ENCODE results near the gene CARTPT. TPM values are rescaled to one million over a fixed set of nuclear protein-coding genes. Genes with fewer than 3 reads are reported as not detected.

CARTPT gene
- total and polyA plus RNA-seq, 10 of the 15 experiments (the other 5 are each of a cell fraction or from before 2014, with no cell fraction given), result not detected

DNA sequence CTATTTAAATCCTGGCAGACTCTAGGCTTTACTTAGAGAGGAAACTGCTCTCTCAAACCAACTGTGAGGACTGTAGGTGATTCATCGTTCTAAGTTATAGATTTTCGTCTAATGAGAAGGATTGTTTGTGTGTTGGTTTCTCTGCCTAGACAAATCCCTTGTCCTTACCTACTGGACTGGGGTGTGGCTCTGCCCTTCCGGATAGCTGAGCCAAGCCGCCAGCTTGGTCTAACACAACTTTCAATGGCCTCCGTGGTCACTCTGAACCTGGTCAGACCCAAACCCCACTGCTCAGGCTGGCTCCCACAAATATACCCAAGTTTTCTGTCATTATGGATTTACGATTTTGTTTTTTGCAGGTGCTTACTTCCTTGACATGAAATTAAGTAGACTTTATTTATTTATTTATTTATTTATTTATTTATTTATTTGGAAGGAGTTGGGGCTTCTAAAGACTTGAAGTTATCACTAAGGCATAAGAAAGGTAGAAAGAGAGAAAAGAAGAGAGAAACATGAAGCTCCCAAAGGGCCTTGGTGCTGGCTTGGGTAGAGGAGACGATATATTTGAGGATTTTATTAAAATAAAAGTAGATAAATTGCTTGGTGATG, 19.0 kb downstream of the CARTPT start:
- no peak for FAIRE-seq
- no peaks in the 10 kb centered on the region for H3K79me2 ChIP-seq (ENCODE audit: control insufficient read depth, insufficient read depth, low read length)
- no peak overlapping the region for H3K4me2 ChIP-seq (ENCODE audit: control insufficient read depth, insufficient read depth)
- H3K27me3 ChIP-seq (replicated peaks in 1 of 2; ENCODE audit: control insufficient read depth in 2 of 2, insufficient read depth in 2 of 2, low read length in 1 of 2), result no peaks in the 10 kb centered on the region
- in situ Hi-C loops (cut with MboI) (no loop called here), intact Hi-C loops (cut with micrococcal nuclease; ENCODE audit: unreplicated experiment) (no loop called here)
- ATAC-seq, result no peak
- H2AFZ ChIP-seq (ENCODE audit: control insufficient read depth, low read depth, low read length), result no peak overlapping the region
- POLR2A ChIA-PET, result interaction anchor here (0.6 kb wide), 1 partner anchor 293 kb away, joined by 3 read pairs; no protein-coding TSS in a partner anchor
- no peak for TF ChIP-seq FOXM1 (IDR thresholded peaks at IDR 0.05; ENCODE audit: low read depth, low read length)
- TF ChIP-seq RBBP5 (conservative IDR thresholded peaks at IDR 0.05), result no peak
- no peak for TF ChIP-seq NR2C1 (IDR thresholded peaks at IDR 0.05)
- no peak for TF ChIP-seq CHD4 (IDR thresholded peaks at IDR 0.05)
- no peak for TF ChIP-seq TARDBP (IDR thresholded peaks at IDR 0.05; ENCODE audit: borderline replicate concordance)
- no peak for TF ChIP-seq IKZF1 (conservative IDR thresholded peaks at IDR 0.05)
- TF ChIP-seq PAX5 (IDR thresholded peaks at IDR 0.05; ENCODE audit: borderline replicate concordance, low read depth, low read length), result no peak
- no peak for TF ChIP-seq RAD51 (IDR thresholded peaks at IDR 0.05)
- TF ChIP-seq, protein P1, sequence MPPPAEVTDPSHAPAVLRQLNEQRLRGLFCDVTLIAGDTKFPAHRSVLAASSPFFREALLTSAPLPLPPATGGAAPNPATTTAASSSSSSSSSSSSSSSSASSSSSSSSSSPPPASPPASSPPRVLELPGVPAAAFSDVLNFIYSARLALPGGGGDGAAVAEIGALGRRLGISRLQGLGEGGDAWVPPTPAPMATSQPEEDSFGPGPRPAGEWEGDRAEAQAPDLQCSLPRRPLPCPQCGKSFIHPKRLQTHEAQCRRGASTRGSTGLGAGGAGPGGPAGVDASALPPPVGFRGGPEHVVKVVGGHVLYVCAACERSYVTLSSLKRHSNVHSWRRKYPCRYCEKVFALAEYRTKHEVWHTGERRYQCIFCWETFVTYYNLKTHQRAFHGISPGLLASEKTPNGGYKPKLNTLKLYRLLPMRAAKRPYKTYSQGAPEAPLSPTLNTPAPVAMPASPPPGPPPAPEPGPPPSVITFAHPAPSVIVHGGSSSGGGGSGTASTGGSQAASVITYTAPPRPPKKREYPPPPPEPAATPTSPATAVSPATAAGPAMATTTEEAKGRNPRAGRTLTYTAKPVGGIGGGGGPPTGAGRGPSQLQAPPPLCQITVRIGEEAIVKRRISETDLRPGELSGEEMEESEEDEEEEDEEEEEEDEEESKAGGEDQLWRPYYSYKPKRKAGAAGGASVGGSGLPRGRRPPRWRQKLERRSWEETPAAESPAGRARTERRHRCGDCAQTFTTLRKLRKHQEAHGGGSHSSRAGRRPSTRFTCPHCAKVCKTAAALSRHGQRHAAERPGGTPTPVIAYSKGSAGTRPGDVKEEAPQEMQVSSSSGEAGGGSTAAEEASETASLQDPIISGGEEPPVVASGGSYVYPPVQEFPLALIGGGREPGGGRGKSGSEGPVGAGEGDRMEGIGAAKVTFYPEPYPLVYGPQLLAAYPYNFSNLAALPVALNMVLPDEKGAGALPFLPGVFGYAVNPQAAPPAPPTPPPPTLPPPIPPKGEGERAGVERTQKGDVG (CRISPR knock-in tag; IDR thresholded peaks at IDR 0.05), result no peak
- no peak for TF ChIP-seq SMARCA5 (IDR thresholded peaks at IDR 0.05)
- no peak for TF ChIP-seq SUPT20H (IDR thresholded peaks at IDR 0.05; ENCODE audit: borderline replicate concordance, control insufficient read depth, low read depth, low read length)
- TF ChIP-seq, protein P2, sequence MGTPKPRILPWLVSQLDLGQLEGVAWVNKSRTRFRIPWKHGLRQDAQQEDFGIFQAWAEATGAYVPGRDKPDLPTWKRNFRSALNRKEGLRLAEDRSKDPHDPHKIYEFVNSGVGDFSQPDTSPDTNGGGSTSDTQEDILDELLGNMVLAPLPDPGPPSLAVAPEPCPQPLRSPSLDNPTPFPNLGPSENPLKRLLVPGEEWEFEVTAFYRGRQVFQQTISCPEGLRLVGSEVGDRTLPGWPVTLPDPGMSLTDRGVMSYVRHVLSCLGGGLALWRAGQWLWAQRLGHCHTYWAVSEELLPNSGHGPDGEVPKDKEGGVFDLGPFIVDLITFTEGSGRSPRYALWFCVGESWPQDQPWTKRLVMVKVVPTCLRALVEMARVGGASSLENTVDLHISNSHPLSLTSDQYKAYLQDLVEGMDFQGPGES (IDR thresholded peaks at IDR 0.05), result no peak
- TF ChIP-seq MTA3 (IDR thresholded peaks at IDR 0.05; ENCODE audit: borderline replicate concordance, low read length), result no peak
- SMC1A ChIA-PET (ENCODE audit: uncharacterized antibody, unreplicated experiment), result no interaction called here
- H3K4me1 ChIP-seq (ENCODE audit: control insufficient read depth, insufficient read depth, low read length), result peaks cover 18% of the 10 kb centered on the region
- H3K9me3 ChIP-seq (replicated peaks; ENCODE audit: control insufficient read depth, insufficient read depth, low read length), result peaks cover 3% of the 10 kb centered on the region; the same call in 2 of the 3 replicates
- H3K9ac ChIP-seq (ENCODE audit: control insufficient read depth, insufficient read depth, low read length), result no peak overlapping the region
- H3K36me3 ChIP-seq (ENCODE audit: control insufficient read depth in 2 of 2, insufficient read depth in 2 of 2, low read length in 1 of 2), result no peaks in the 10 kb centered on the region
- RAD21 ChIA-PET (ENCODE audit: unreplicated experiment), result no interaction called here
- BruUV-seq (replicated peaks), result no TSS peak
- WGBS (ENCODE audit: insufficient coverage, insufficient replicate concordance, low lambda C conversion rate, missing lambda C conversion rate), result 95% methylated on average over 7 of the region's 7 CpGs
- H4K20me1 ChIP-seq (ENCODE audit: control insufficient read depth, insufficient read depth), result no peaks in the 10 kb centered on the region
- CTCF ChIA-PET, result no interaction called here
- no peak overlapping the region for H3K27ac ChIP-seq (ENCODE audit: control insufficient read depth, insufficient read depth)
- DNase-seq (ENCODE audit: low read depth, low spot score), result no peak
- no peak overlapping the region for H3K4me3 ChIP-seq

Data from GM12878 (cell line).